Breast epithelium (tissue), 4 donors: ENCODE measurements around the gene HSD17B10. TPM values are rescaled to one million over a fixed set of nuclear protein-coding genes. Genes with fewer than 3 reads are reported as not detected.

Source experiments
- DNase-seq, 2 donors: peaks; one replicate each; pipeline ENCODE4 v3.0.0-alpha.2; 2019; ENCODE audit warnings: low spot score in 2 of 2
- H3K27ac ChIP-seq, 2 donors: fragments of 200-600 bp; sonication (generic) in 1 of 2; one replicate each; pipeline ENCODE4 v1.5.1; 2016 to 2019; ENCODE audit warnings: mild to moderate bottlenecking in 1 of 2
- H3K27me3 ChIP-seq, 2 donors: fragments of 200-600 bp; sonication (generic) in 1 of 2; one replicate each; pipeline versions ENCODE4 v1.5.1 to v1.6.0; 2017 to 2019; ENCODE audit warnings: control low read depth in 1 of 2, mild to moderate bottlenecking in 1 of 2
- H3K36me3 ChIP-seq: fragments of 200-600 bp; one replicate; pipeline ENCODE4 v1.5.1; 2019
- H3K4me1 ChIP-seq, 2 donors: fragments of 200-600 bp; sonication (generic); one replicate each; pipeline ENCODE4 v1.5.1; 2016 to 2019; ENCODE audit warnings: control low read depth in 1 of 2
- H3K4me3 ChIP-seq, 3 donors: fragments of 200-600 bp; sonication (generic); 1 replicate in 2 of 3; 2 replicates in 1 of 3; pipeline ENCODE4 v1.5.1; 2016 to 2019; ENCODE audit warnings: mild to moderate bottlenecking in 3 of 3, moderate library complexity in 2 of 3
- H3K9me3 ChIP-seq, 2 donors: fragments of 200-600 bp; sonication (generic) in 1 of 2; one replicate each; pipeline ENCODE4 v1.5.1; 2016 to 2019; ENCODE audit warnings: control low read depth in 1 of 2
- CTCF ChIP-seq, 3 donors: fragments of 450-650 bp; IDR thresholded peaks; one replicate each; pipeline ENCODE4 v1.5.1; 2016 to 2017; ENCODE audit warnings: antibody characterized with exemption in 3 of 3, mild to moderate bottlenecking in 3 of 3, moderate library complexity in 3 of 3
- POLR2A ChIP-seq: fragments of 450-650 bp; IDR thresholded peaks from one replicate; pipeline ENCODE4 v1.6.1; 2016; ENCODE audit warnings: antibody characterized with exemption, mild to moderate bottlenecking, moderate library complexity
- POLR2AphosphoS5 ChIP-seq, 3 donors: sonication (generic); formaldehyde crosslinking; IDR thresholded peaks; one replicate each; pipeline ENCODE4 v1.6.1; 2017; ENCODE audit warnings: antibody characterized with exemption in 3 of 3
- intact Hi-C: fragments of 100-400 bp; cut with DNase I; formaldehyde crosslinking; loops from one replicate; pipeline ENCODE4 v1.15.1; 2023; ENCODE audit warnings: low total_unique reads
- total RNA-seq, 3 donors: library from RNA; depleted of rRNA; stranded (reverse); fragments of >200 nt; gene quantifications; one replicate each; pipeline ENCODE4 v1.1.0, GENCODE V29; 2016

Gene HSD17B10
- 10 to 100 TPM; 64.8 to 77.7 (median 68.8) TPM for total RNA-seq

- Histone ChIP-seq H3K27ac (peak within 1 kb of the TSS; percentile 73 to 77), H3K36me3 (no peaks in the 10 kb centered on the region), H3K4me3 (peak within 1 kb of the TSS; percentile 56 to 68 (median 67)), H3K4me1 (no peaks in the 10 kb centered on the region), H3K27me3 (peaks cover 0 to 48% of the 10 kb centered on the region in 2 donors), H3K9me3 (no peaks in the 10 kb centered on the region)
- peak; percentile 82 to 90 for DNase-seq
- intact Hi-C loops, result loop anchor here (5.0 kb wide), 1 partner anchor 362 kb away; no protein-coding TSS in a partner anchor
- TF ChIP-seq POLR2A, result no peak
- TF ChIP-seq POLR2AphosphoS5 (IDR thresholded peaks at IDR 0.05), result peak in 2 of 3 donors; percentile 51 to 69
- TF ChIP-seq CTCF (IDR thresholded peaks at IDR 0.05), result no peak
These were observed at the start of gene HSD17B10 for GRCh38 chrX:53433651-53434639. TSS of gene HSD17B10 (minus strand) at chrX:53434370. CDS start at chrX:53434345, 25 bp downstream.

GRCh38 chrX:53483416-53483815 is 49.2 kb upstream of the HSD17B10 start:
- TF ChIP-seq POLR2A (no peak), CTCF (IDR thresholded peaks at IDR 0.05) (no peak), POLR2AphosphoS5 (IDR thresholded peaks at IDR 0.05) (no peak)
- no peak for DNase-seq
- no peaks in the 10 kb centered on the region for H3K36me3 ChIP-seq
- intact Hi-C loops, result no loop called here
- no peaks in the 10 kb centered on the region for H3K4me1 ChIP-seq
- peaks cover 0 to 53% of the 10 kb centered on the region in 2 donors for H3K27me3 ChIP-seq
- H3K27ac ChIP-seq, result no peak overlapping the region
- no peaks in the 10 kb centered on the region for H3K9me3 ChIP-seq
- no peak overlapping the region for H3K4me3 ChIP-seq

- TF ChIP-seq POLR2AphosphoS5 (IDR thresholded peaks at IDR 0.05) (no peak), CTCF (IDR thresholded peaks at IDR 0.05) (peak in 1 of 3 donors; percentile 37)
- intact Hi-C loops, result no loop called here
- H3K4me1 ChIP-seq, result no peaks in the 10 kb centered on the region
- peak in 1 of 2 donors; percentile 30 for DNase-seq
- H3K27me3 ChIP-seq, result peaks cover 0 to 52% of the 10 kb centered on the region in 2 donors
- no peaks in the 10 kb centered on the region for H3K36me3 ChIP-seq
- H3K4me3 ChIP-seq, result no peak overlapping the region
- no peaks in the 10 kb centered on the region for H3K9me3 ChIP-seq
- H3K27ac ChIP-seq, result no peak overlapping the region
These were observed 47.8 kb upstream of the HSD17B10 start for GRCh38 chrX:53481816-53482465.

GRCh38 chrX:53481093-53481492 is 46.9 kb upstream of the HSD17B10 start:
- no peak for DNase-seq
- Histone ChIP-seq H3K9me3 (no peaks in the 10 kb centered on the region), H3K27me3 (peaks cover 0 to 60% of the 10 kb centered on the region in 2 donors), H3K4me3 (no peak overlapping the region), H3K4me1 (no peaks in the 10 kb centered on the region), H3K36me3 (no peaks in the 10 kb centered on the region), H3K27ac (no peak overlapping the region)
- no peak for TF ChIP-seq POLR2A
- no peak for TF ChIP-seq CTCF (IDR thresholded peaks at IDR 0.05)
- TF ChIP-seq POLR2AphosphoS5 (IDR thresholded peaks at IDR 0.05), result no peak
- intact Hi-C loops, result no loop called here

- no peak for DNase-seq
- Histone ChIP-seq H3K4me1 (no peaks in the 10 kb centered on the region), H3K4me3 (no peak overlapping the region), H3K27ac (no peak overlapping the region), H3K27me3 (peaks cover 0 to 67% of the 10 kb centered on the region in 2 donors), H3K9me3 (no peaks in the 10 kb centered on the region), H3K36me3 (no peaks in the 10 kb centered on the region)
- TF ChIP-seq CTCF (IDR thresholded peaks at IDR 0.05), result no peak
- no peak for TF ChIP-seq POLR2AphosphoS5 (IDR thresholded peaks at IDR 0.05)
- TF ChIP-seq POLR2A, result no peak
- intact Hi-C loops, result no loop called here
These were observed 45.1 kb upstream of the HSD17B10 start for GRCh38 chrX:53479301-53479700.
